ENCODE measurements around the gene PSMG1.

The PSMG1 gene

GRCh38 chr21:39217356-39218081 is 34.3 kb upstream of the PSMG1 start:
- H3K9me2 ChIP-seq (replicated peaks; ENCODE audit: insufficient read depth, low read length) = no peaks in the 10 kb centered on the region
- no peaks in the 10 kb centered on the region for H3K27me3 ChIP-seq (replicated peaks; ENCODE audit: insufficient read depth, low read length)
- H3K79me2 ChIP-seq (ENCODE audit: low read length) = no peaks in the 10 kb centered on the region
- no peaks in the 10 kb centered on the region for H3K4me1 ChIP-seq (ENCODE audit: low read length)
- H3K27ac ChIP-seq (ENCODE audit: low read length) = no peak overlapping the region
- H3F3A ChIP-seq (ENCODE audit: insufficient read depth, low read length) = no peaks in the 10 kb centered on the region
- no peak overlapping the region for H2AFZ ChIP-seq (ENCODE audit: low read length)
- TF ChIP-seq EZH2phosphoT487 (IDR thresholded peaks at IDR 0.05; ENCODE audit: low read length) = no peak
- TF ChIP-seq EZH2 (optimal IDR thresholded peaks at IDR 0.05; ENCODE audit: low read depth, low read length) = no peak
- TF ChIP-seq CTCF (IDR thresholded peaks at IDR 0.05; ENCODE audit: low read length) = no peak
- H3K9me3 ChIP-seq (replicated peaks; ENCODE audit: insufficient read depth, low read length) = no peaks in the 10 kb centered on the region
- no peaks in the 10 kb centered on the region for H4K20me1 ChIP-seq (ENCODE audit: insufficient read depth, low read length)
- no peak overlapping the region for H3K9ac ChIP-seq (ENCODE audit: low read length)
- H3K36me3 ChIP-seq (replicated peaks; ENCODE audit: insufficient read depth, low read length) = no peaks in the 10 kb centered on the region; the same call in 1 of the 2 replicates
- no peak for DNase-seq
- H3K4me3 ChIP-seq (ENCODE audit: low read length) = no peak overlapping the region
- H3K4me2 ChIP-seq (ENCODE audit: low read depth, low read length) = no peak overlapping the region

GRCh38 chr21:39216290-39216689 is 33.0 kb upstream of the PSMG1 start:
- Histone ChIP-seq H3K9me3 (replicated peaks; ENCODE audit: insufficient read depth, low read length) (no peaks in the 10 kb centered on the region), H3K79me2 (ENCODE audit: low read length) (no peaks in the 10 kb centered on the region), H3K4me3 (ENCODE audit: low read length) (no peak overlapping the region), H3K27ac (ENCODE audit: low read length) (no peak overlapping the region), H3F3A (ENCODE audit: insufficient read depth, low read length) (no peaks in the 10 kb centered on the region), H4K20me1 (ENCODE audit: insufficient read depth, low read length) (no peaks in the 10 kb centered on the region), H2AFZ (ENCODE audit: low read length) (no peak overlapping the region), H3K4me2 (ENCODE audit: low read depth, low read length) (no peak overlapping the region), H3K4me1 (ENCODE audit: low read length) (no peaks in the 10 kb centered on the region), H3K9ac (ENCODE audit: low read length) (no peak overlapping the region), H3K27me3 (replicated peaks; ENCODE audit: insufficient read depth, low read length) (no peaks in the 10 kb centered on the region), H3K36me3 (replicated peaks; ENCODE audit: insufficient read depth, low read length) (no peaks in the 10 kb centered on the region; the same call in 1 of the 2 replicates), H3K9me2 (replicated peaks; ENCODE audit: insufficient read depth, low read length) (no peaks in the 10 kb centered on the region)
- DNase-seq = no peak
- TF ChIP-seq CTCF (IDR thresholded peaks at IDR 0.05; ENCODE audit: low read length) = no peak
- no peak for TF ChIP-seq EZH2 (optimal IDR thresholded peaks at IDR 0.05; ENCODE audit: low read depth, low read length)
- TF ChIP-seq EZH2phosphoT487 (IDR thresholded peaks at IDR 0.05; ENCODE audit: low read length) = no peak

GRCh38 chr21:39215078-39215477 is 31.8 kb upstream of the PSMG1 start:
- Histone ChIP-seq H4K20me1 (ENCODE audit: insufficient read depth, low read length) (no peaks in the 10 kb centered on the region), H3F3A (ENCODE audit: insufficient read depth, low read length) (no peaks in the 10 kb centered on the region), H3K4me1 (ENCODE audit: low read length) (no peaks in the 10 kb centered on the region), H3K79me2 (ENCODE audit: low read length) (no peaks in the 10 kb centered on the region), H3K9me2 (replicated peaks; ENCODE audit: insufficient read depth, low read length) (no peaks in the 10 kb centered on the region), H2AFZ (ENCODE audit: low read length) (no peak overlapping the region), H3K9ac (ENCODE audit: low read length) (no peak overlapping the region), H3K4me2 (ENCODE audit: low read depth, low read length) (no peak overlapping the region), H3K9me3 (replicated peaks; ENCODE audit: insufficient read depth, low read length) (no peaks in the 10 kb centered on the region), H3K4me3 (ENCODE audit: low read length) (no peak overlapping the region), H3K27me3 (replicated peaks; ENCODE audit: insufficient read depth, low read length) (no peaks in the 10 kb centered on the region), H3K27ac (ENCODE audit: low read length) (no peak overlapping the region), H3K36me3 (replicated peaks; ENCODE audit: insufficient read depth, low read length) (peaks cover 4% of the 10 kb centered on the region)
- no peak for DNase-seq
- no peak for TF ChIP-seq EZH2 (optimal IDR thresholded peaks at IDR 0.05; ENCODE audit: low read depth, low read length)
- TF ChIP-seq EZH2phosphoT487 (IDR thresholded peaks at IDR 0.05; ENCODE audit: low read length) = no peak
- TF ChIP-seq CTCF (IDR thresholded peaks at IDR 0.05; ENCODE audit: low read length) = no peak
